Upper lobe of left lung (tissue), 6 donors: ENCODE data around the gene ZNF669. TPM values are rescaled to one million over a fixed set of nuclear protein-coding genes. Genes with fewer than 3 reads are reported as not detected.

Experiments used
- ATAC-seq, 2 donors: fragments of 200-7000 bp; cut with Tn5 transposase; one replicate each; pipeline ENCODE4 v1.9.1; 2022; ENCODE audit warnings: mild to moderate bottlenecking in 2 of 2, moderate library complexity in 2 of 2; ENCODE audit not compliant: low FRiP score in 2 of 2
- DNase-seq, 2 donors: peaks; one replicate each; pipeline ENCODE4 v3.0.0-alpha.2; 2019 to 2020
- H3K27ac ChIP-seq, 4 donors: fragments of 200-600 bp; sonication (generic); one replicate each; pipeline ENCODE4 v1.5.1; 2016 to 2019
- H3K27me3 ChIP-seq, 4 donors: fragments of 200-600 bp; sonication (generic); one replicate each; pipeline ENCODE4 v1.5.1; 2017 to 2019
- H3K36me3 ChIP-seq, 4 donors: fragments of 200-600 bp; sonication (generic); one replicate each; pipeline ENCODE4 v1.5.1; 2016 to 2019
- H3K4me1 ChIP-seq, 4 donors: fragments of 200-600 bp; sonication (generic); one replicate each; pipeline ENCODE4 v1.5.1; 2018 to 2019
- H3K4me3 ChIP-seq, 4 donors: fragments of 200-600 bp; sonication (generic); one replicate each; pipeline ENCODE4 v1.5.1; 2017 to 2019; ENCODE audit warnings: mild to moderate bottlenecking in 2 of 4, moderate library complexity in 1 of 4
- H3K9me3 ChIP-seq, 4 donors: fragments of 200-600 bp; sonication (generic); one replicate each; pipeline ENCODE4 v1.5.1; 2018 to 2019
- EP300 ChIP-seq, 4 donors: sonication (generic); formaldehyde crosslinking; IDR thresholded peaks; one replicate each; pipeline ENCODE4 v1.5.1; 2017; ENCODE audit warnings: antibody characterized with exemption in 4 of 4, control low read depth in 2 of 4
- POLR2A ChIP-seq, 4 donors: fragments of 450-650 bp; IDR thresholded peaks; one replicate each; pipeline ENCODE4 v1.5.1; 2016 to 2017; ENCODE audit warnings: antibody characterized with exemption in 4 of 4, mild to moderate bottlenecking in 2 of 4
- POLR2AphosphoS5 ChIP-seq, 2 donors: sonication (generic); formaldehyde crosslinking; IDR thresholded peaks; one replicate each; pipeline ENCODE4 v1.5.1; 2017; ENCODE audit warnings: antibody characterized with exemption in 2 of 2
- WGBS, 2 donors: methylation state at CpG; one replicate each; pipeline ENCODE4 v1.1.5; 2017 to 2018; 5-methylcytosine and 5-hydroxymethylcytosine counted together
- total RNA-seq, 6 donors: library from RNA; depleted of rRNA in 4 of 6; stranded (reverse); fragments of >200 nt in 4 of 6; gene quantifications; one replicate each; pipeline versions ENCODE4 v1.1.0 to v1.2.1, GENCODE V29; 2016 to 2021
- TF ChIP-seq, protein P1 (sequence below), 6 experiments: fragments of 450-650 bp in 4 of 6; fragments of 200-600 bp in 2 of 6; sonication (generic) in 2 of 6; IDR thresholded peaks; one replicate each; pipeline ENCODE4 v1.5.1; 2016 to 2019; ENCODE audit warnings: antibody characterized with exemption in 6 of 6
- donor health status: DM: no; HTN: no; CAD: no; lungs with moderate emphysema.
- donor health status: DM: no; HTN: yes; CAD: no; lungs with severe emphysema.

ZNF669 gene
- total RNA-seq, 6 donors from 2014 or later: 2.3 to 11.5 (median 6.9) TPM

DNA sequence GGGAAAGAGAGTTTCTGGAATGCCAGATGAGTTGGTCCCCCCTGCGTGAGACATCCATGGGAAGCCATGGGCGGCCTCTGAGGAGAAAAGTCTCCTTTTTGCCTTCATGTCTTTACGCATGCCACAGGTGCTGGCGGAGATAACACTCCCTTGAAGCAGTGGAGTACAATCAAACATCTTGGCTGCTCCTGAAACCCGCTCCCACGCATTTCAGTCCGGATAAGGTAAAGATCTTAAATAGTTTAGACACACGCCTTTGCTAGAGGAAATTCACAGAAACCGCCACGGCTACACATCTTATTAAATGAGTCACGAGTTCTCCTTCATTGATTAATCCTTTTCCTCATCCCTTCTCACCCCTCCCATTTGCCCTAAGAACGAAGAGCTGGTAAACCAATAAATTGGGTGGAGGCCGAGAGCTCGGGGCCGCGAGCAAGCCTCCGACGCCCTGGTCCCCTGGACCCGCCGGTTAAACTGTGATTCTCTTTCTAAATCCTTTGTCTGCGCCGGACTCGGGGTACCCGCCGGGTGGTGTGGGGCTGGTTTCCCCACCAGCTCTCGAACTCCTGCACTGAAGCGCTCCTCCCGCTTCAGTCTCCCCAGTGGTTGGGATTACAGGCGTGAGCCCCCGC lies 6.6 kb upstream of the ZNF669 start:
- DNase-seq (no peak), ATAC-seq (no peak)
- Histone ChIP-seq H3K4me3 (peak overlapping the region; percentile 33 to 91 (median 78)), H3K36me3 (no peaks in the 10 kb centered on the region), H3K27ac (peak overlapping the region; percentile 70 to 86 (median 82)), H3K4me1 (peaks cover 8 to 27% (median 16%) of the 10 kb centered on the region in 4 donors), H3K27me3 (no peaks in the 10 kb centered on the region), H3K9me3 (no peaks in the 10 kb centered on the region)
- TF ChIP-seq, protein P1, sequence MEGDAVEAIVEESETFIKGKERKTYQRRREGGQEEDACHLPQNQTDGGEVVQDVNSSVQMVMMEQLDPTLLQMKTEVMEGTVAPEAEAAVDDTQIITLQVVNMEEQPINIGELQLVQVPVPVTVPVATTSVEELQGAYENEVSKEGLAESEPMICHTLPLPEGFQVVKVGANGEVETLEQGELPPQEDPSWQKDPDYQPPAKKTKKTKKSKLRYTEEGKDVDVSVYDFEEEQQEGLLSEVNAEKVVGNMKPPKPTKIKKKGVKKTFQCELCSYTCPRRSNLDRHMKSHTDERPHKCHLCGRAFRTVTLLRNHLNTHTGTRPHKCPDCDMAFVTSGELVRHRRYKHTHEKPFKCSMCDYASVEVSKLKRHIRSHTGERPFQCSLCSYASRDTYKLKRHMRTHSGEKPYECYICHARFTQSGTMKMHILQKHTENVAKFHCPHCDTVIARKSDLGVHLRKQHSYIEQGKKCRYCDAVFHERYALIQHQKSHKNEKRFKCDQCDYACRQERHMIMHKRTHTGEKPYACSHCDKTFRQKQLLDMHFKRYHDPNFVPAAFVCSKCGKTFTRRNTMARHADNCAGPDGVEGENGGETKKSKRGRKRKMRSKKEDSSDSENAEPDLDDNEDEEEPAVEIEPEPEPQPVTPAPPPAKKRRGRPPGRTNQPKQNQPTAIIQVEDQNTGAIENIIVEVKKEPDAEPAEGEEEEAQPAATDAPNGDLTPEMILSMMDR (IDR thresholded peaks at IDR 0.05): no peak
- no peak for TF ChIP-seq POLR2AphosphoS5 (IDR thresholded peaks at IDR 0.05)
- no peak for TF ChIP-seq EP300 (IDR thresholded peaks at IDR 0.05)
- TF ChIP-seq POLR2A (IDR thresholded peaks at IDR 0.05): no peak
- WGBS, 2 donors: 20 to 22% methylated on average over 28 of the region's 30 CpGs

DNA sequence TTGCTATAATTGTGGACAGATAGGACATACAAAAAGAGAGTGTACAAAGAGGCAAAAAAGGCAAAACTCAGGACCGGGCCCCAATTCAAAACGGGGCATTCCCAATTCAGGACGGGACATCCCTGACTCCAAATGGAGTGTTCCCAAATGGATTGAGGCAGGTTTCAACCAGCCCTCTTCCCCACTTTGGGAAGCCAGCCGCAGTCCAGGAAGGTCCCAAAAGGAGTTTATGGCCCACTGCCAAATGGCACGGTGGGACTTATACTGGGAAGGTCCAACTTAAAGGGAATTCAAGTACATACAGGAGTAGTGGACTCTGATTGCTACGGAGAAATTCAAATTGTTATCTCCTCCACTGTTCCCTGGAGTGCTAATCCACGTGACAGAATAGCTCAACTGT lies 3.5 kb upstream of the ZNF669 start:
- TF ChIP-seq, protein P1 (IDR thresholded peaks at IDR 0.05): no peak
- TF ChIP-seq EP300 (IDR thresholded peaks at IDR 0.05) (no peak), POLR2A (IDR thresholded peaks at IDR 0.05) (no peak), POLR2AphosphoS5 (IDR thresholded peaks at IDR 0.05) (no peak)
- Histone ChIP-seq H3K9me3 (no peaks in the 10 kb centered on the region), H3K27me3 (no peaks in the 10 kb centered on the region), H3K27ac (no peak overlapping the region), H3K4me1 (peaks cover 14 to 38% (median 23%) of the 10 kb centered on the region in 4 donors), H3K4me3 (no peak overlapping the region), H3K36me3 (no peaks in the 10 kb centered on the region)
- ATAC-seq: no peak
- WGBS, 2 donors: 90 to 91% methylated on average over 7 of the region's 7 CpGs
- DNase-seq: no peak

DNA sequence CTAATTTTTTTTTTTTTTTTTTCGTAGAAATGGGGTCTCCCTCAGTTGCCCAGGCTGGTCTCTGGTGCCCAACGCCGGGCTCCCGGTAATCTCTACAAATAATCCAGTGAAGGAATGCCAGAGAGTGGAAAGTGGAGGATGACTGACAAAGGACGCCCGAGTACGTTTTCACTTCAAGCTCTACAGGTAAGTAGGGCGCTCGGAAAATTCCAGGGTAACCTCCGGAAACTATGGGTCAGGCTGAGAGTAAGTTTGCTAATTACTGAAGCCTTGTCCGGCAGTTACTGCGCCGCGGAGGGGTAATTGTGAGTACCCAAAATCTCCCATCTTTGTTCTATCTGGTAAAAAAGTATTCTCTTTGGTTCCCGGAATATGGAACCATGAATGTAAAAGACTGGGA lies 1.8 kb upstream of the ZNF669 start:
- peaks cover 7 to 25% (median 13%) of the 10 kb centered on the region in 4 donors for H3K4me1 ChIP-seq
- 91 to 92% methylated on average over 15 of the region's 15 CpGs for WGBS, 2 donors
- H3K36me3 ChIP-seq: peaks cover 5 to 13% (median 8%) of the 10 kb centered on the region in 4 donors
- ATAC-seq: no peak
- H3K27me3 ChIP-seq: no peaks in the 10 kb centered on the region
- TF ChIP-seq POLR2AphosphoS5 (IDR thresholded peaks at IDR 0.05) (no peak), POLR2A (IDR thresholded peaks at IDR 0.05) (no peak), EP300 (IDR thresholded peaks at IDR 0.05) (no peak)
- TF ChIP-seq, protein P1 (IDR thresholded peaks at IDR 0.05): no peak
- peaks cover 4 to 16% (median 14%) of the 10 kb centered on the region in 4 donors for H3K9me3 ChIP-seq
- H3K4me3 ChIP-seq: no peak overlapping the region
- no peak overlapping the region for H3K27ac ChIP-seq
- no peak for DNase-seq

DNA sequence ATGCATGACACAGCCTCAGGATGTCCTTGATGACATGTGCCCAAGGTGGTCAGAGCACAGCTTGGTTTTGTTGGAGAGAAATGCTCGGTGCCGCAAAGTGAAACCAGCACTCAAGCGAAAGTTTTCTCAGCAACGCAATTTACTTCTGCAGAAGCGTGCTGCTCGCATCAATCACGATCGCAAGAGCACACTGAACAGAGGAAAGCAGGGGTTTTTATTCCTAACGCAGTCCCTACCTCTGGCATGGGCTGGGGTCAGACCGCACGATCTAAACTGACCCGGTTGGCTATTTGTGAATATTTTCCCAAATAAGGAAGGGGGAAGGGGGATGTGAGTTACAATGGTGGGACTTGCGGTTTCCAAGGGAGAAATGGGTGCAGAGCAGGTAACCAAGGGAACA lies 809 bp upstream of the ZNF669 start:
- ATAC-seq: no peak
- H3K4me1 ChIP-seq: peaks cover 4 to 19% (median 9%) of the 10 kb centered on the region in 4 donors
- 87 to 91% methylated on average over 13 of the region's 13 CpGs for WGBS, 2 donors
- H3K9me3 ChIP-seq: peaks cover 7 to 26% (median 24%) of the 10 kb centered on the region in 4 donors
- TF ChIP-seq POLR2AphosphoS5 (IDR thresholded peaks at IDR 0.05) (no peak), EP300 (IDR thresholded peaks at IDR 0.05) (no peak), POLR2A (IDR thresholded peaks at IDR 0.05) (no peak)
- TF ChIP-seq, protein P1 (IDR thresholded peaks at IDR 0.05): no peak
- peaks cover 14 to 23% (median 18%) of the 10 kb centered on the region in 4 donors for H3K36me3 ChIP-seq
- peak overlapping the region in 3 of 4 donors; percentile 73 to 85 (median 79) for H3K4me3 ChIP-seq
- H3K27me3 ChIP-seq: no peaks in the 10 kb centered on the region
- H3K27ac ChIP-seq: no peak overlapping the region
- DNase-seq: no peak

DNA sequence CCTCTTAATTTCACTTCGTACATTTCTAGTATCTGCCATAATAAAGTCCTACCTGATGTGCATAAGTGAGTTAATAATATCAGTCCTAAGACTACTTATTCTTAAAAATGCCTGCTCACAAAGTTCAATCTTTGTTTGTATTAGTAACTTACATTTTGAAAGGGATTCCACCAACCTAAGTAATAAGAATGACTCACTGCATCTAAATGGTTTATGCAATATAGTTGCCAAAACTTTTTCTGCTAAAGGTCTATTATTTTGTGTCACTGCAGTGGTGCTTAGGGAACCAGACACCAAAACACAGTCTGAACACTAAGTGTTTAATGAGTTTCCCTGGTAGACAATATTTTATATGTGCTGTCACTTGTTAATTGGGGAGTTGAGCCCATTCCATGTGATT lies 1.8 kb downstream of the ZNF669 start:
- no peak for ATAC-seq
- Histone ChIP-seq H3K27ac (no peak overlapping the region), H3K4me3 (no peak overlapping the region), H3K36me3 (peaks cover 14 to 41% (median 28%) of the 10 kb centered on the region in 4 donors), H3K4me1 (peaks cover 4 to 19% (median 9%) of the 10 kb centered on the region in 4 donors), H3K9me3 (peaks cover 7 to 52% (median 47%) of the 10 kb centered on the region in 4 donors), H3K27me3 (no peaks in the 10 kb centered on the region)
- DNase-seq: no peak
- WGBS, 2 donors: 96 to 97% methylated on average over 1 of the region's 1 CpG
- TF ChIP-seq POLR2A (IDR thresholded peaks at IDR 0.05) (no peak), EP300 (IDR thresholded peaks at IDR 0.05) (no peak), POLR2AphosphoS5 (IDR thresholded peaks at IDR 0.05) (no peak)
- TF ChIP-seq, protein P1 (IDR thresholded peaks at IDR 0.05): no peak
